ENCODE results near the gene TUBGCP3.

TUBGCP3 gene

GRCh38 chr13:112444416-112445399, 143.2 kb downstream of the TUBGCP3 start:
- Histone ChIP-seq H4K20me1 (no peaks in the 10 kb centered on the region), H3K27me3 (no peaks in the 10 kb centered on the region), H3K4me1 (no peaks in the 10 kb centered on the region), H3K9ac (no peak overlapping the region), H3K9me3 (no peaks in the 10 kb centered on the region), H3K4me3 (no peak overlapping the region), H3K4me2 (no peak overlapping the region), H3K36me3 (no peaks in the 10 kb centered on the region), H3K27ac (no peak overlapping the region)
- no peak for TF ChIP-seq Cebpa-rat (IDR thresholded peaks at IDR 0.05)

GRCh38 chr13:112443995-112444311, 144.0 kb downstream of the TUBGCP3 start:
- Histone ChIP-seq H3K9ac (no peak overlapping the region), H3K4me2 (no peak overlapping the region), H3K36me3 (no peaks in the 10 kb centered on the region), H3K4me1 (no peaks in the 10 kb centered on the region), H4K20me1 (no peaks in the 10 kb centered on the region), H3K27ac (no peak overlapping the region), H3K27me3 (no peaks in the 10 kb centered on the region), H3K4me3 (no peak overlapping the region), H3K9me3 (no peaks in the 10 kb centered on the region)
- TF ChIP-seq Cebpa-rat (IDR thresholded peaks at IDR 0.05) = no peak

GRCh38 chr13:112443191-112443994, 144.6 kb downstream of the TUBGCP3 start:
- H3K9ac ChIP-seq = no peak overlapping the region

GRCh38 chr13:112442483-112443090, 145.4 kb downstream of the TUBGCP3 start:
- H3K4me1 ChIP-seq = no peaks in the 10 kb centered on the region
- H3K4me2 ChIP-seq = no peak overlapping the region
- peaks cover 5% of the 10 kb centered on the region; the same call in 1 of the 2 replicates for H3K9me3 ChIP-seq
- no peak overlapping the region for H3K27ac ChIP-seq
- H3K4me3 ChIP-seq = no peak overlapping the region
- no peaks in the 10 kb centered on the region for H3K36me3 ChIP-seq
- no peaks in the 10 kb centered on the region for H4K20me1 ChIP-seq
- no peak overlapping the region for H3K9ac ChIP-seq
- no peaks in the 10 kb centered on the region for H3K27me3 ChIP-seq
- TF ChIP-seq Cebpa-rat (IDR thresholded peaks at IDR 0.05) = no peak

More at GRCh38 chr13:112443191-112443994, 144.6 kb downstream of the TUBGCP3 start:
- no peaks in the 10 kb centered on the region for H3K4me1 ChIP-seq
- H3K36me3 ChIP-seq = no peaks in the 10 kb centered on the region
- no peak for TF ChIP-seq Cebpa-rat (IDR thresholded peaks at IDR 0.05)
- no peak overlapping the region for H3K4me2 ChIP-seq
- H3K27me3 ChIP-seq = no peaks in the 10 kb centered on the region
- H3K4me3 ChIP-seq = no peak overlapping the region
- H3K27ac ChIP-seq = no peak overlapping the region
- H3K9me3 ChIP-seq = no peaks in the 10 kb centered on the region
- no peaks in the 10 kb centered on the region for H4K20me1 ChIP-seq

- peaks cover 5% of the 10 kb centered on the region; the same call in 1 of the 2 replicates for H3K9me3 ChIP-seq
- no peaks in the 10 kb centered on the region for H3K27me3 ChIP-seq
- no peak overlapping the region for H3K4me2 ChIP-seq
- no peaks in the 10 kb centered on the region for H3K4me1 ChIP-seq
- H3K27ac ChIP-seq = no peak overlapping the region
- H3K36me3 ChIP-seq = no peaks in the 10 kb centered on the region
- H3K4me3 ChIP-seq = no peak overlapping the region
- no peak for TF ChIP-seq Cebpa-rat (IDR thresholded peaks at IDR 0.05)
- H3K9ac ChIP-seq = no peak overlapping the region
- no peaks in the 10 kb centered on the region for H4K20me1 ChIP-seq
Observed at GRCh38 chr13:112441779-112442310, 146.1 kb downstream of the TUBGCP3 start.

- Histone ChIP-seq H3K27ac (no peak overlapping the region), H3K36me3 (no peaks in the 10 kb centered on the region), H3K4me1 (no peaks in the 10 kb centered on the region), H3K9me3 (peaks cover 5% of the 10 kb centered on the region; the same call in 1 of the 2 replicates), H3K27me3 (no peaks in the 10 kb centered on the region), H3K9ac (no peak overlapping the region), H3K4me2 (no peak overlapping the region), H4K20me1 (no peaks in the 10 kb centered on the region), H3K4me3 (no peak overlapping the region)
- no peak for TF ChIP-seq Cebpa-rat (IDR thresholded peaks at IDR 0.05)
Observed at GRCh38 chr13:112441226-112441625, 146.7 kb downstream of the TUBGCP3 start.

GRCh38 chr13:112438515-112438914, 149.4 kb downstream of the TUBGCP3 start:
- no peak overlapping the region for H3K27ac ChIP-seq
- no peak overlapping the region for H3K4me2 ChIP-seq
- H4K20me1 ChIP-seq = no peaks in the 10 kb centered on the region
- no peaks in the 10 kb centered on the region for H3K4me1 ChIP-seq
- peaks cover 5% of the 10 kb centered on the region; the same call in 1 of the 2 replicates for H3K9me3 ChIP-seq
- TF ChIP-seq Cebpa-rat (IDR thresholded peaks at IDR 0.05) = no peak
- H3K4me3 ChIP-seq = no peak overlapping the region
- H3K27me3 ChIP-seq = no peaks in the 10 kb centered on the region
- no peak overlapping the region for H3K9ac ChIP-seq
- H3K36me3 ChIP-seq = no peaks in the 10 kb centered on the region

GRCh38 chr13:112438094-112438493, 149.9 kb downstream of the TUBGCP3 start:
- no peaks in the 10 kb centered on the region for H4K20me1 ChIP-seq
- H3K9me3 ChIP-seq = peaks cover 5% of the 10 kb centered on the region; the same call in 1 of the 2 replicates
- H3K4me2 ChIP-seq = no peak overlapping the region
- H3K4me3 ChIP-seq = no peak overlapping the region
- no peak overlapping the region for H3K9ac ChIP-seq
- no peaks in the 10 kb centered on the region for H3K27me3 ChIP-seq
- no peaks in the 10 kb centered on the region for H3K36me3 ChIP-seq
- no peaks in the 10 kb centered on the region for H3K4me1 ChIP-seq
- no peak for TF ChIP-seq Cebpa-rat (IDR thresholded peaks at IDR 0.05)
- no peak overlapping the region for H3K27ac ChIP-seq

GRCh38 chr13:112435973-112436372, 152.0 kb downstream of the TUBGCP3 start:
- no peak overlapping the region for H3K27ac ChIP-seq
- H3K4me3 ChIP-seq = no peak overlapping the region
- H3K4me1 ChIP-seq = peaks cover 10% of the 10 kb centered on the region
- no peak overlapping the region for H3K4me2 ChIP-seq
- peaks cover 5% of the 10 kb centered on the region; the same call in 1 of the 2 replicates for H3K9me3 ChIP-seq
- H3K9ac ChIP-seq = no peak overlapping the region
- H3K36me3 ChIP-seq = no peaks in the 10 kb centered on the region
- H4K20me1 ChIP-seq = no peaks in the 10 kb centered on the region
- TF ChIP-seq Cebpa-rat (IDR thresholded peaks at IDR 0.05) = no peak
- H3K27me3 ChIP-seq = no peaks in the 10 kb centered on the region
